Neural progenitor cell (in vitro differentiated cells): ENCODE results near the gene PSMD2.

Experiments
- EZH2 ChIP-seq: fragments of 200-600 bp; sonication (generic); IDR thresholded peaks from 2 replicates; pipeline ENCODE4 v1.6.1; 2017; ENCODE audit warnings: antibody characterized with exemption, mild to moderate bottlenecking, moderate library complexity
- TF ChIP-seq, protein P1 (sequence below): fragments of 200-600 bp; sonication (generic); IDR thresholded peaks from 2 replicates; pipeline ENCODE4 v1.5.1; 2017; ENCODE audit warnings: antibody characterized with exemption, mild to moderate bottlenecking

DNA sequence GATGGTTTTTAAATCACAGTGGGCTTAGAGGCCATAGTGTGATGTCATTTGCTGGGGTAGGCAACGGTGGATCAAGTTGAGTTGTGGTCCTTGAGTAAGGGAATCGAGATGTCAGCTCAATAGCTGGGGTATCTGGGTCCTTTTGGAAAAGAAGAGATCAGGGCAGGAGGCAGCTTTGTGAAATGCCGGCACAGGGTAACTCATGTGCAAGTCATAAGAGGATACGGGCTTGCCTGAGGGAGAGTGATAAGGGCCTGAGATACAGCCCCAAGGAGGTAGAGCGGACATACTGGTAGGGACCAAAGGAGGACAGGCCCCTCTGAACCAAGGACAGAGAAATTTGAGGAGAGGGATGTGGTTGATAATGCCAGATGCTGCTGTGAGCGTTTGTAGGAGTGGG lies 34.1 kb downstream of the PSMD2 start:
- TF ChIP-seq, protein P1, sequence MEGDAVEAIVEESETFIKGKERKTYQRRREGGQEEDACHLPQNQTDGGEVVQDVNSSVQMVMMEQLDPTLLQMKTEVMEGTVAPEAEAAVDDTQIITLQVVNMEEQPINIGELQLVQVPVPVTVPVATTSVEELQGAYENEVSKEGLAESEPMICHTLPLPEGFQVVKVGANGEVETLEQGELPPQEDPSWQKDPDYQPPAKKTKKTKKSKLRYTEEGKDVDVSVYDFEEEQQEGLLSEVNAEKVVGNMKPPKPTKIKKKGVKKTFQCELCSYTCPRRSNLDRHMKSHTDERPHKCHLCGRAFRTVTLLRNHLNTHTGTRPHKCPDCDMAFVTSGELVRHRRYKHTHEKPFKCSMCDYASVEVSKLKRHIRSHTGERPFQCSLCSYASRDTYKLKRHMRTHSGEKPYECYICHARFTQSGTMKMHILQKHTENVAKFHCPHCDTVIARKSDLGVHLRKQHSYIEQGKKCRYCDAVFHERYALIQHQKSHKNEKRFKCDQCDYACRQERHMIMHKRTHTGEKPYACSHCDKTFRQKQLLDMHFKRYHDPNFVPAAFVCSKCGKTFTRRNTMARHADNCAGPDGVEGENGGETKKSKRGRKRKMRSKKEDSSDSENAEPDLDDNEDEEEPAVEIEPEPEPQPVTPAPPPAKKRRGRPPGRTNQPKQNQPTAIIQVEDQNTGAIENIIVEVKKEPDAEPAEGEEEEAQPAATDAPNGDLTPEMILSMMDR = no peak
- TF ChIP-seq EZH2 = no peak
